Ovary (tissue), 9 donors: ENCODE data around the gene DAPP1. TPM values are rescaled to one million over a fixed set of nuclear protein-coding genes. Genes with fewer than 3 reads are reported as not detected.

Experiments used
- DNase-seq, 5 donors: peaks; one replicate each; pipeline ENCODE4 v3.0.0-alpha.2; 2019 to 2020
- H3K27ac ChIP-seq, 2 donors: fragments of 200-600 bp; one replicate each; pipeline versions ENCODE4 v1.5.1 to v1.8.0; 2019 to 2022
- H3K27me3 ChIP-seq: fragments of 200-600 bp; one replicate; pipeline ENCODE4 v1.8.0; 2022
- H3K36me3 ChIP-seq: fragments of 200-600 bp; sonication (generic); one replicate; pipeline ENCODE4 v1.5.1; 2019
- H3K4me1 ChIP-seq: one replicate; pipeline ENCODE4 v1.8.1; 2013; ENCODE audit warnings: mild to moderate bottlenecking, moderate library complexity; ENCODE audit not compliant: insufficient read depth
- H3K4me3 ChIP-seq: fragments of 200-600 bp; sonication (generic); one replicate; pipeline ENCODE4 v1.5.1; 2017
- H3K9me3 ChIP-seq, 2 donors: fragments of 200-600 bp in 1 of 2; sonication (generic) in 1 of 2; one replicate each; pipeline versions ENCODE4 v1.5.1 to v1.8.1; 2013 to 2019; ENCODE audit warnings: mild to moderate bottlenecking in 1 of 2, moderate library complexity in 1 of 2
- EP300 ChIP-seq: sonication (generic); formaldehyde crosslinking; IDR thresholded peaks from one replicate; pipeline ENCODE4 v1.6.1; 2017; ENCODE audit warnings: antibody characterized with exemption
- POLR2A ChIP-seq: fragments of 450-650 bp; IDR thresholded peaks from one replicate; pipeline ENCODE4 v1.6.1; 2017; ENCODE audit warnings: antibody characterized with exemption, mild to moderate bottlenecking, moderate library complexity
- WGBS, 3 donors: extraction: QIAGEN DNeasy Blood & Tissue Kit in 1 of 3; methylation state at CpG; one replicate each; pipeline versions ENCODE4 v1.1.5 to v1.1.7; 2013 to 2017; 5-methylcytosine and 5-hydroxymethylcytosine counted together
- intact Hi-C, 4 donors: fragments of 100-400 bp; cut with DNase I; formaldehyde crosslinking; loops; one replicate each; pipeline versions ENCODE4 v1.11.0 to v1.15.1; 2022 to 2023
- polyA plus RNA-seq, 2 donors: library from polyadenylated mRNA; stranded (reverse); fragments of 200-250 nt in 1 of 2; fragments of 350-450 nt in 1 of 2; fragmentation: Illumina TruSeq in 1 of 2; extraction: RNeasy Lipid Tissue Mini Kit (QIAGEN cat#74804) in 1 of 2; gene quantifications; one replicate each; pipeline ENCODE4 v1.2.3, GENCODE V29; 2013 to 2014
- total RNA-seq, 7 donors: library from RNA; depleted of rRNA in 2 of 7; stranded (reverse); fragments of >200 nt in 2 of 7; fragmentation: NEBNext Ultra II Directional in 3 of 7; extraction: Animal tissue kit (Norgen Biotek cat#: 25700) in 3 of 7; gene quantifications; one replicate each; pipeline versions ENCODE4 v1.1.0 to v1.2.4, GENCODE V29; 2016 to 2023
- TF ChIP-seq, protein P1 (sequence below), 3 donors: fragments of 450-650 bp in 2 of 3; fragments of 200-600 bp in 1 of 3; IDR thresholded peaks; one replicate each; pipeline versions ENCODE4 v1.5.1 to v1.8.0; 2016 to 2022; ENCODE audit warnings: antibody characterized with exemption in 3 of 3, mild to moderate bottlenecking in 1 of 3
- donor health status: DM: no; HTN: no; CAD: no; lungs with moderate emphysema.
- donor health status: DM: no; HTN: no; CAD: no.
- donor health status: Bipolar disorder and iron deficiency.
- donor health status: DM: yes; HTN: yes; CAD: no.
- donor health status: DM: no; HTN: no; CAD: no.
- donor health status: DM: yes; HTN: yes; CAD: no.

DAPP1 gene
- total and polyA plus RNA-seq, 9 donors: 0.34 to 4.1 (median 0.65) TPM

- H3K27ac ChIP-seq: no peak overlapping the region
- H3K4me1 ChIP-seq: peaks cover 4% of the 10 kb centered on the region
- TF ChIP-seq POLR2A: no peak
- TF ChIP-seq EP300: no peak
- TF ChIP-seq, protein P1, sequence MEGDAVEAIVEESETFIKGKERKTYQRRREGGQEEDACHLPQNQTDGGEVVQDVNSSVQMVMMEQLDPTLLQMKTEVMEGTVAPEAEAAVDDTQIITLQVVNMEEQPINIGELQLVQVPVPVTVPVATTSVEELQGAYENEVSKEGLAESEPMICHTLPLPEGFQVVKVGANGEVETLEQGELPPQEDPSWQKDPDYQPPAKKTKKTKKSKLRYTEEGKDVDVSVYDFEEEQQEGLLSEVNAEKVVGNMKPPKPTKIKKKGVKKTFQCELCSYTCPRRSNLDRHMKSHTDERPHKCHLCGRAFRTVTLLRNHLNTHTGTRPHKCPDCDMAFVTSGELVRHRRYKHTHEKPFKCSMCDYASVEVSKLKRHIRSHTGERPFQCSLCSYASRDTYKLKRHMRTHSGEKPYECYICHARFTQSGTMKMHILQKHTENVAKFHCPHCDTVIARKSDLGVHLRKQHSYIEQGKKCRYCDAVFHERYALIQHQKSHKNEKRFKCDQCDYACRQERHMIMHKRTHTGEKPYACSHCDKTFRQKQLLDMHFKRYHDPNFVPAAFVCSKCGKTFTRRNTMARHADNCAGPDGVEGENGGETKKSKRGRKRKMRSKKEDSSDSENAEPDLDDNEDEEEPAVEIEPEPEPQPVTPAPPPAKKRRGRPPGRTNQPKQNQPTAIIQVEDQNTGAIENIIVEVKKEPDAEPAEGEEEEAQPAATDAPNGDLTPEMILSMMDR (IDR thresholded peaks at IDR 0.05): no peak
- 85 to 92% (median 91%) methylated on average over 10 of the region's 10 CpGs for WGBS, 3 donors
- H3K36me3 ChIP-seq: no peaks in the 10 kb centered on the region
- no peak overlapping the region for H3K4me3 ChIP-seq
- H3K9me3 ChIP-seq: no peaks in the 10 kb centered on the region
- no peak for DNase-seq
- no peaks in the 10 kb centered on the region for H3K27me3 ChIP-seq
- intact Hi-C loops: no loop called here
Measured at GRCh38 chr4:99847362-99847976, 30.8 kb downstream of the DAPP1 start.

GRCh38 chr4:99848591-99849001 is 32.0 kb downstream of the DAPP1 start:
- intact Hi-C loops: no loop called here
- no peak for DNase-seq

DNA sequence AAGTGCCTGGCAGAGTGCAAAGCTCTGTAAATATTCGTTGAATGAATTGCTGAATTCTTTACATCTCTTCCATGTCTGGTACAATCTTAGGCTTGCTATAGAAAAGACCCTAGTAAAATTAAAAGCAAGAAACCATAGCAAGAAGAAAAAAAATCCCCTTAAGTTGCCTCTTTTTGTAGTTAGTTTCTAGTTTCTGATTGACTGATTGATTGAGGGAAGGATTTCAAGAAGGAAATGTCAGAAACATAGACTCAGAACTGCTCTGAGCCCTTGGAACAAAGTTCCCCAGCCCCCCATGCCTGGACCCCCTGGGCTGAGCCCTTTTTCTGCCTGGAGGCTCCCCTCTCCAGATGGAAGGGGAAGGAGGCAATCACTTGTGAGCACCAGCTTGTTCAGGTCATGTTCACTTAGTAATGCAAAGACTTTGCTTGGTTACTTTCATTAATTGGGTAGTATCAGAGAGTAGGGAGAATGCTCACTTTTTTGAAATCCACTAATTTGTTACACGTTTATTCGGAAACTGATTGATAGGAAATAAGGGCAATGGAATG is 35.6 kb downstream of the DAPP1 start:
- Histone ChIP-seq H3K9me3 (no peaks in the 10 kb centered on the region), H3K36me3 (no peaks in the 10 kb centered on the region), H3K27me3 (no peaks in the 10 kb centered on the region), H3K4me1 (no peaks in the 10 kb centered on the region), H3K27ac (no peak overlapping the region), H3K4me3 (no peak overlapping the region)
- intact Hi-C loops: no loop called here
- DNase-seq: no peak
- WGBS, 3 donors: 82 to 92% (median 89%) methylated on average over 3 of the region's 3 CpGs
- no peak for TF ChIP-seq EP300
- TF ChIP-seq POLR2A: no peak
- TF ChIP-seq, protein P1 (IDR thresholded peaks at IDR 0.05): no peak

More at GRCh38 chr4:99848591-99849001, 32.0 kb downstream of the DAPP1 start:
- 90 to 95% (median 94%) methylated on average over 4 of the region's 4 CpGs for WGBS, 3 donors
- H3K4me3 ChIP-seq: no peak overlapping the region
- TF ChIP-seq EP300: no peak
- TF ChIP-seq POLR2A: no peak
- TF ChIP-seq, protein P1 (IDR thresholded peaks at IDR 0.05): no peak
- H3K9me3 ChIP-seq: no peaks in the 10 kb centered on the region
- no peaks in the 10 kb centered on the region for H3K36me3 ChIP-seq
- H3K27me3 ChIP-seq: no peaks in the 10 kb centered on the region
- H3K27ac ChIP-seq: no peak overlapping the region
- peaks cover 4% of the 10 kb centered on the region for H3K4me1 ChIP-seq

DNA sequence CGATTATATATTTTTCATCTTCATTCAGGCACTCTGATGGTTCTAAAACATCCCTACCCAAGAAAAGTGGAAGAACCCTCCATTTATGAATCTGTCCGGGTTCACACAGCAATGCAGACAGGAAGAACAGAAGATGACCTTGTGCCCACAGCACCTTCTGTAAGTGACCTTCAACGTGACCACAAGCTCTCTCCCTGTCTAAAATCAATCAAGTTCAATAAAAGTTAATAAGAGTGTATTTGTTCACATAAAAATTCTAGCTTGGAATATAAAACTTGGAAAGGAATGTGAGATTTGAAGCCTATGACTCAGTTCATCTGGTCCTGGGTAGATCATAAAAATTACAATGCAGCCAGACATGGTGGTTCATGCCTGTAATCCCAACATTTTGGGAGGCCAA is 36.6 kb downstream of the DAPP1 start:
- H3K27me3 ChIP-seq: no peaks in the 10 kb centered on the region
- no peak for DNase-seq
- intact Hi-C loops: no loop called here
- no peaks in the 10 kb centered on the region for H3K4me1 ChIP-seq
- H3K36me3 ChIP-seq: no peaks in the 10 kb centered on the region
- TF ChIP-seq, protein P1 (IDR thresholded peaks at IDR 0.05): no peak
- TF ChIP-seq POLR2A (no peak), EP300 (no peak)
- WGBS, 3 donors: 76 to 80% (median 80%) methylated on average over 3 of the region's 3 CpGs
- H3K27ac ChIP-seq: no peak overlapping the region
- no peak overlapping the region for H3K4me3 ChIP-seq
- no peaks in the 10 kb centered on the region for H3K9me3 ChIP-seq
